HG02884 (cell line): ENCODE results near the gene ARRB2.
"Not testable (repeated sequence)": the region's sequence is repeated elsewhere in the genome, so short reads cannot be mapped to it uniquely, and the experiment has no call there.

Experiments
- ATAC-seq: cut with Tn5 transposase; IDR thresholded peaks from one replicate; pipeline ENCODE4 v1.9.1; 2021; ENCODE audit warnings: mild to moderate bottlenecking, moderate library complexity; ENCODE audit not compliant: unreplicated experiment

ARRB2 gene

GRCh38 chr17:4699401-4700056 lies 10.9 kb upstream of the ARRB2 start:
- not testable (repeated sequence) for ATAC-seq

- no peak for ATAC-seq
These were observed 9.3 kb upstream of the ARRB2 start for GRCh38 chr17:4701116-4701515.

- no peak for ATAC-seq
These were observed 7.1 kb upstream of the ARRB2 start for GRCh38 chr17:4703330-4703691.

- ATAC-seq: not testable (repeated sequence)
These were observed 5.9 kb upstream of the ARRB2 start for GRCh38 chr17:4704574-4704907.

- ATAC-seq: no peak
These were observed 5.4 kb upstream of the ARRB2 start for GRCh38 chr17:4704991-4705390.

GRCh38 chr17:4706121-4706520 lies 4.3 kb upstream of the ARRB2 start:
- ATAC-seq: no peak

- no peak for ATAC-seq
These were observed 2.0 kb upstream of the ARRB2 start for GRCh38 chr17:4708436-4708835.

- no peak for ATAC-seq
These were observed 532 bp downstream of the ARRB2 start for GRCh38 chr17:4710693-4711634.

- no peak for ATAC-seq
These were observed 1.3 kb downstream of the ARRB2 start for GRCh38 chr17:4711661-4712181.

- ATAC-seq: no peak
These were observed 2.1 kb downstream of the ARRB2 start for GRCh38 chr17:4712526-4712925.

GRCh38 chr17:4714340-4715062 lies 4.1 kb downstream of the ARRB2 start:
- ATAC-seq: not testable (repeated sequence)

- no peak for ATAC-seq
These were observed 4.8 kb downstream of the ARRB2 start for GRCh38 chr17:4715063-4715744.

GRCh38 chr17:4716081-4716480 lies 5.6 kb downstream of the ARRB2 start:
- no peak for ATAC-seq

GRCh38 chr17:4717791-4718190 lies 7.4 kb downstream of the ARRB2 start:
- ATAC-seq: no peak

- ATAC-seq: no peak
These were observed 7.8 kb downstream of the ARRB2 start for GRCh38 chr17:4718276-4718675.

GRCh38 chr17:4719146-4719545 lies 8.7 kb downstream of the ARRB2 start:
- ATAC-seq: no peak

- ATAC-seq: no peak
These were observed 9.3 kb downstream of the ARRB2 start for GRCh38 chr17:4719684-4720221.

- ATAC-seq: no peak
These were observed 10.4 kb downstream of the ARRB2 start for GRCh38 chr17:4720787-4721186.

- no peak for ATAC-seq
These were observed 11.0 kb downstream of the ARRB2 start for GRCh38 chr17:4721203-4722135.
